Measurements from ENCODE around the gene MGAT1. TPM values are rescaled to one million over a fixed set of nuclear protein-coding genes. Genes with fewer than 3 reads are reported as not detected.

MGAT1 gene
- total RNA-seq, 4 donors from 2014 or later: 121 to 154 (median 138) TPM

DNA sequence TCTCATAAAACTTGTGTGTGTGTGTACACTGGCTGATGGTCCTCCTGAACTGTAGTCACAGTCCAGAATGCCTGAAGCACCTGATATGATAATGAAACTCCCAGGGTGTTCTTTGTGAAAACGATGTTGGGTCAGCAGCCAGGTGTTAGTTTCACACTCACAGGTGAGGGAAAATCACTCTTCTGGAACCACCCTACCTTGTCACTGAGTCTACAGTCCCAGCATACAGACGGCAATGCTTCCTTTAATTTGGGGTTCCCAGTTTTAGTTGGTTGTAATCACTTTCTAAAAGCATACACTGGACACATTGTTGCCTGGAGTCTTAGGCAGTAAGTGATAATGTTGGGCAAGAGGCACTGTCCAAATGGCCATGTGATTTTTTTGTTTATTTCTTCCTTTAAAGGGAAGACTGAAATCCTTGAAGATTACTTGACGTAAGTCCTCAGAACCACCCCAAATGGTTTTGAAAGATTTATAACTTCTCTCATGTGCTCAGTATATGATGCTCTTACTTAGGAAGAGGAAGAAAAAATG, 18.2 kb upstream of the MGAT1 start:
- WGBS, 2 donors: 54 to 68% methylated on average over 3 of the region's 3 CpGs
- no peak overlapping the region for H3K4me3 ChIP-seq (ENCODE audit: low read depth, poor library complexity, severe bottlenecking)
- no peak for TF ChIP-seq POLR2A (IDR thresholded peaks at IDR 0.05)
- TF ChIP-seq, protein P1, sequence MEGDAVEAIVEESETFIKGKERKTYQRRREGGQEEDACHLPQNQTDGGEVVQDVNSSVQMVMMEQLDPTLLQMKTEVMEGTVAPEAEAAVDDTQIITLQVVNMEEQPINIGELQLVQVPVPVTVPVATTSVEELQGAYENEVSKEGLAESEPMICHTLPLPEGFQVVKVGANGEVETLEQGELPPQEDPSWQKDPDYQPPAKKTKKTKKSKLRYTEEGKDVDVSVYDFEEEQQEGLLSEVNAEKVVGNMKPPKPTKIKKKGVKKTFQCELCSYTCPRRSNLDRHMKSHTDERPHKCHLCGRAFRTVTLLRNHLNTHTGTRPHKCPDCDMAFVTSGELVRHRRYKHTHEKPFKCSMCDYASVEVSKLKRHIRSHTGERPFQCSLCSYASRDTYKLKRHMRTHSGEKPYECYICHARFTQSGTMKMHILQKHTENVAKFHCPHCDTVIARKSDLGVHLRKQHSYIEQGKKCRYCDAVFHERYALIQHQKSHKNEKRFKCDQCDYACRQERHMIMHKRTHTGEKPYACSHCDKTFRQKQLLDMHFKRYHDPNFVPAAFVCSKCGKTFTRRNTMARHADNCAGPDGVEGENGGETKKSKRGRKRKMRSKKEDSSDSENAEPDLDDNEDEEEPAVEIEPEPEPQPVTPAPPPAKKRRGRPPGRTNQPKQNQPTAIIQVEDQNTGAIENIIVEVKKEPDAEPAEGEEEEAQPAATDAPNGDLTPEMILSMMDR (IDR thresholded peaks at IDR 0.05): no peak
- intact Hi-C loops (cut with DNase I; ENCODE audit: low total_unique reads): no loop called here
- DNase-seq (ENCODE audit: low spot score in 2 of 2): peak in 1 of 2 donors; percentile 52

DNA sequence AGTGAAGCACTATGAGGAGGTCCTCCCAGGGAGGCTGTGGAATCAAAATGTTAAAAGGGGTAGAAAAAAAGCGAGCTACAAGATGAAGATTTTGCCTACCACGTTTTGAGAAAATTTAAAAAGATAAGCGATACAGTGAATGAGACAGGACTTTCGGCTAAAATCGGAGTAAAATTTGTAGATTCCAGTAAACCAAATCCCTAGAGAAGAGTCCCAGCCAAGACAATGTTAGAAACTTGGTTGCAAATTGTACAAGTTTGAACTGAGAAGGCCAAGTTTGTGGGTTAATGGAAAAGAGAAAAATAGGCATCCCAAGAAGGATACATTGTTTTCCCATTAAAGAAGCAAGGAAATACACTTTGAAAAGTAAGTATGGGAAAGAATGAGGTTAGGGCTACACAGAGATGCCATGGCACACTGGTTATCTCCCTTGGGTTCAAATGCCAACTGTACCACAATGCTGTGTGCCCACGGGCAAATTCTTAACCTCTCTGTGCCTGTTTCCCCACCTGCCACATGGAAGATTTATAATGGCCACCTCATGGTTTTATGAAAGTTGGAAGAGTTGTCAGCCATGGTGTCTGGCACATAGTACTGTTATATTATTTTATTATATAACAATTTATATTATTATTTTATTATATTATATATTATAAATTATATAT, 16.2 kb upstream of the MGAT1 start:
- 63 to 72% methylated on average over 6 of the region's 6 CpGs for WGBS, 2 donors

DNA sequence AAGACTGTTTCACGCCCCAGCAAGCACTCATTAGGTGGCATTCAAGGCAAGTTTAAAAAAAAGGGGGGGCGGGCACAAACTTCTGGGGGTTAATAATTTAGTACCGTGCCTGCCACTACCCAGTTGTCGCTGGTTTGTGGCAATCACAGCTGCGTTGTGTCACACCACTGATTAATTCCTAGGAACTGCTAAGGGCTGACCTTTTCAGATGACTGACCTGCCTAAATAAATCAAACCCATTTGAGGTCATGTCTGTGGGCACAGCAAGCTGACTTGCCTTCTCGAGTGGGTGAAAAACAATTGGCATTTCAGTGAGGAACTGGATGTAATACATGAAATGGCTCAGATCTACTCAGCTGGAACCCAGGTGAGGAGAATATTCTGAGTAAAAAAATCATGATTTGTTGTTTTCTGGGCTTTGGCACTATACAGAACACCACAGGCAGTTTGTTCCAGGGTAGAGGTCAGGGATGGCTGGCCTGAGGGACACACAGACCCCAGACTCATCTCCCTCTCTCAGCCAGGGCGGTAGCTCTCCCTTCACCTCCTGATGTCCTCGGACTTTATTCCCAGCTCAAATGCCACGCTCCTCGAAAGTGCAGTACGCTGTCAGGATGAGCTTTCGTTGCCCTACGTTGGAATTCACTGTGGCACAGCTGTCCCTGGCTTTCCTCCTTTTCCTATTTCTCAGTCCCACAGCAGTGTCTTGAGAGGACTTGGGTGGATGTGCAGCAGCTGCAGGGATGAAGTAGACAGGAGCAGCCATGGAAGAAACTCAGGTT, 15.5 kb upstream of the MGAT1 start:
- TF ChIP-seq POLR2A (IDR thresholded peaks at IDR 0.05): no peak
- TF ChIP-seq, protein P1 (IDR thresholded peaks at IDR 0.05): no peak
- intact Hi-C loops (cut with DNase I; ENCODE audit: low total_unique reads): no loop called here
- peak in 1 of 2 donors; percentile 63 for DNase-seq (ENCODE audit: low spot score in 2 of 2)
- H3K4me3 ChIP-seq (ENCODE audit: low read depth, poor library complexity, severe bottlenecking): no peak overlapping the region
- 58 to 74% methylated on average over 13 of the region's 13 CpGs for WGBS, 2 donors

More for the DNA sequence above, 16.2 kb upstream of the MGAT1 start:
- intact Hi-C loops (cut with DNase I; ENCODE audit: low total_unique reads): no loop called here
- no peak for DNase-seq (ENCODE audit: low spot score in 2 of 2)
- TF ChIP-seq, protein P1 (IDR thresholded peaks at IDR 0.05): no peak
- TF ChIP-seq POLR2A (IDR thresholded peaks at IDR 0.05): no peak
- H3K4me3 ChIP-seq (ENCODE audit: low read depth, poor library complexity, severe bottlenecking): no peak overlapping the region

DNA sequence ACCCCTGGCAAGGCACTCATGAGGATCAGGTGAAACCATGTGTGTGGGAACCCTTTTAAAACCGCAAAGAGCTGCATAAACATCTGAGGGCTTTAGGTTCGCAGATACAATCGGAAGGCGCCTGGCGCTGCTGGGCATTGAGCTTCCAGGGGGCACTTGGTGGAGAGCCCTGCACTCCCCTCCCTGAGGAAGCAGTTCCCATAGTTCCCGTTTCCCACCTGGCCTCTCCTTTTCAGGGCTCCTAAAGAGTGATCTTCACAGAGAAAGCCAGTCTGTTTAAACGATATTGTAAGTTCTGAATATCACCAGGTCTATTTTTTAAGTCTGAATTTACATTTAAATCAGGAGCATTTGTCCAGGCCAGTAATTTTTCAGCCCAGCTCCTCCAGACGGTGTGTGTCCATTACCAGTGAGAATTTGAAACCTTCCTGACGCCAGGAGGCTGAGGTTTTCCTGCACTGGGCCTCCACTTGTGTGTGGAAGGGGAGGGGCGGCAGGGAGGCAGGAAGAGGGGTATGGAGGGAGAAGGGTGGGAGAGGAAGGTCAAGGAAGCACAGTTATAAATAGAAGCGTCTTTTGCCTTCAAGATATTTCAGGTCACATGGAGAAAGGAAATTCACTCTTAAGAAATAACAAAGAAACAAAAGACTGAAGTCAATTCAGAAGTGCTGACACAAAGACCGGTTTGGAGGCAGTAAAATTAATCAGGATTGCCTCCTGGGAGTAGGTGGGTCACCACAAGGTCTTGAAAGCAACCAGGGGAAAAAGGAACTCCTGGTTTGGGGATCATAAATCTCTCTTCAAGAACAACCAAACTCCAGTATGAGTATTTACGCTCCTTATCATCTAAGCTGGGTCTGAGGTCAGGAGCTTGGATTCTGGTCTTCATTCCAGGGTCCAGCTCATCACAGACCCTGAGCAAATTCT, 14.3 kb upstream of the MGAT1 start:
- WGBS, 2 donors: 53 to 56% methylated on average over 13 of the region's 13 CpGs
- DNase-seq (ENCODE audit: low spot score in 2 of 2): peak in 1 of 2 donors; percentile 84
- H3K4me3 ChIP-seq (ENCODE audit: low read depth, poor library complexity, severe bottlenecking): no peak overlapping the region
- intact Hi-C loops (cut with DNase I; ENCODE audit: low total_unique reads): no loop called here
- TF ChIP-seq, protein P1 (IDR thresholded peaks at IDR 0.05): no peak
- no peak for TF ChIP-seq POLR2A (IDR thresholded peaks at IDR 0.05)

DNA sequence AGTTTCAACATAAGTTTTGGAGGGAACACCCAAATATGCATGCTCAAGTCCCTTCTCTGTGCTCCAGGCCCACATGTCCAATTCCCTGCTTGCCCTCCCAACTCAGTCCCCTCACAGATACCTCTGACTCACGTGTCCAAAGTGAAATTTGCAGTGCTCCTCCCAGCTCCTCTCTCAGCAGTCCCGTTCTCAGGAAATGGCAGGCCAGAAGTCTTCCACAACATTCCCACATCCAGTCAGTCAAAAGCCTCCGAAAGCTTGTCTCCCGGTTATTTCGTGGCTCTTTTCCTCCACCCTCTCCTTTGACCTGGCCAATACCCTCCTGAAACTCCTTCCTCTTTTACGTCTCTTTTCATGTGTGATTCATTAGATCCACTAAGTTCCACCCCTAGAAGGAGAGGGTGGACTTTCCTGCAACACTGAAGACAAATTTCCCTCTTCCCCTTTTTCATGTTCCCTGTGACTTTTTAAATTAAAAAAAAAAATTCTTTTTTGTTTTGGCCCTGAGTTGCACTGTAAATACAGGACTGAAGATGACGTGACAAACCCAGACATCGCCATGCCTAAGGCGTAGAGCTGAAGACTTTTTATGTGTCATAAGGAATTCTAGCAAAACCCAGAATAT, 12.8 kb upstream of the MGAT1 start:
- no peak overlapping the region for H3K4me3 ChIP-seq (ENCODE audit: low read depth, poor library complexity, severe bottlenecking)
- 53 to 63% methylated on average over 9 of the region's 9 CpGs for WGBS, 2 donors
- peak in 1 of 2 donors; percentile 54 for DNase-seq (ENCODE audit: low spot score in 2 of 2)
- TF ChIP-seq POLR2A (IDR thresholded peaks at IDR 0.05): no peak
- TF ChIP-seq, protein P1 (IDR thresholded peaks at IDR 0.05): no peak
- intact Hi-C loops (cut with DNase I; ENCODE audit: low total_unique reads): no loop called here

Data from lower leg skin (tissue), 4 donors.